Daoy (cell line): Measurements from ENCODE around the gene IFRD1. TPM values are rescaled to one million over a fixed set of nuclear protein-coding genes. Genes with fewer than 3 reads are reported as not detected.
"Not testable (repeated sequence)": the region's sequence is repeated elsewhere in the genome, so short reads cannot be mapped to it uniquely, and the experiment has no call there.

Experiments
- DNase-seq: peaks from one replicate; pipeline ENCODE4 v3.0.0-alpha.2; 2015; ENCODE audit warnings: low read depth
- total RNA-seq: library from RNA; depleted of rRNA; stranded (reverse); fragments of >200 nt; shearing (Covaris generic); gene quantifications from 2 replicates; pipeline ENCODE4 v1.2.3, GENCODE V29; 2014

Gene IFRD1
- total RNA-seq, 1 experiment from 2014 or later = 200 TPM

DNA sequence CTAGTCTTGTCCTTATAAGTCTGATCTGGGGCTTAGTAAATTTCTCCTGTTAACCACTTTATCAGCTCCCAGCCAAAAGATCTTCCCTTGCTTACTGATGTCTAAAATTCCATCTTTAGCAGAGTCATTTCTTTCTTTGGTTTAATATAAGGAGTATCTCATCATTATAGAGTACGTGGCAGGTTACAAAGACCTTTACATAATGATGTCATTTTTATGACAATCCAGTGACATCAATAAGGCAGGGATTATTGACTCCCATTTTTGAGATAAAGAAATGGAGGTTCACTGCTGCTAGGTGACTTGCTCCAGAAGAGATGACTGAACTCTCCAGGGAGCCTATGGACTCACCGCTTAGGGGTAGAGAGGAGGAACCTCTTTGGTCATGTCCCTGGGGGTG, 8.1 kb upstream of the IFRD1 start:
- DNase-seq = no peak

DNA sequence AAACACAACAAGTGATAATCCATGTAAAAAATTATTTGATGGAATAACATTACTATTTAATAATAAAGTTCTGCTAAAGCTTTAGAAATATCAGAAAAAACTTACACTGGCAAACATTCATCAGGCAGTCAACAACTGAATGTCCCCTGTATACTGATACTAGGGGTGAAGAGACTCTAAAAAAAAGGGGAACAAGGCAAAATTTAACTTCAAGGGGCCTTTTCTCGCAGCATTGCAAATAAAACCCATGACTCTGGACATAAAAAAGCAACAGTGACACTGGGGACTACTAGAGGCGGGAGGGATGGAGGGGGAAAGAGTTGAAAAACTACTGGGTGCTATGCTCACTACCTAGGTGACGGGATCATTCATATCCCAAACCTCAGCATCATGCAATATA, 5.8 kb upstream of the IFRD1 start:
- DNase-seq = no peak

DNA sequence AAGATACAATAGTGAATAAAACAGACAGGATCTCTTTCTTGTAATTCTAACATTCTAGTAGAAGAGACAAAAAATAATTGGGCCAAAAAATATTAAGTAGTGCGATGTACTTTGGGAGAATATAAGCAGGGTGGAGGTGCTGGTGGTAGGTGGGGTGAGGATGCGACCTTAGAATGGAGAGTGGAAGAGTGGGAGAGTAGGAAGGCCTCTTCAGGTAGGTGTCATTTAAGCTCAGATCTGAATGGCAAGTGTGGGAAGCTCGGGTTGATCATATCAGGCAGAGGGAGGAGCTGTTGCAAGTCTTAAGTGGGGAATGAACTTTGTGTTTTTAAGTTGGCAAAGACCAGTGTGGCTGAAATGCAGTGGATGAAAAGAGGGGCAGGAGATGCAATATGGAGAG, 3.8 kb upstream of the IFRD1 start:
- no peak for DNase-seq

DNA sequence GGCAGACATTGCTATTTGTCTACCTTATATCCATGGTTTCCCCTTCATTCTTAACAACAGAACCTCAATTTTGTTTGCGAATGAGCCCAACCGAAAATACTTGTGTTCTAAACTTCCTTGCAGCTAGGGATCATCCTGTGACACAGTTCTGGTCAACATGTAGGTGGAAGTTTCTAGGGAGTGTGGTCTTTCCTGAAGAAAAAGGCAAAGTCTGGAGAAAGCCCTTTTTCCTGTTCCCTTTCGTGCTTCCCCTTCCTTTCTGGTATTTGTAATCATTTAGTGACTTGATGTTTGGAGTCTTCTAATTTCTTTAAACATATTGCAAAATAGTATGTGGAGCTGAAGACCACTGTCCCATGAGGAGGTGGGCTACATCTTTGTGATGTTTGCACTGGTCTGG, 2.9 kb upstream of the IFRD1 start:
- DNase-seq = no peak

DNA sequence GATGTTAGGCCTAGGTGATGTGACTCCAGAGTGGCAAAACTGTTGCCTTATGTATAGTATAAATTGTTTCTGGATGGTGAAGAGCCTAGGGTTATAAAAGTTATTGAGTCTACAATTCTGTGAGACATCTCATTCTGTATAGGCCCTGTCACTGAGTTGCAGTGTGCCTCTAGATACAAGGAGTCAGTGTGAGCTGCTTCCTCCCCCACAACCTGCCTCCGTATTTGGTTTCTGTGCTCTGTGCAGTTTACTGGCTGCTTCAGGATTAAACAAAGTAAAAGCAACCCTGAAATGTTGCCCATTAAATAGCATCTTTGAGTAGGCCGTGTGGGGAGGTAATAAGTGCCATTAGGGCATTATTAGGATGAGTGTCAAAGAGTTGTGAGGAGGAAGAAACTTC, 1.9 kb upstream of the IFRD1 start:
- DNase-seq = no peak

DNA sequence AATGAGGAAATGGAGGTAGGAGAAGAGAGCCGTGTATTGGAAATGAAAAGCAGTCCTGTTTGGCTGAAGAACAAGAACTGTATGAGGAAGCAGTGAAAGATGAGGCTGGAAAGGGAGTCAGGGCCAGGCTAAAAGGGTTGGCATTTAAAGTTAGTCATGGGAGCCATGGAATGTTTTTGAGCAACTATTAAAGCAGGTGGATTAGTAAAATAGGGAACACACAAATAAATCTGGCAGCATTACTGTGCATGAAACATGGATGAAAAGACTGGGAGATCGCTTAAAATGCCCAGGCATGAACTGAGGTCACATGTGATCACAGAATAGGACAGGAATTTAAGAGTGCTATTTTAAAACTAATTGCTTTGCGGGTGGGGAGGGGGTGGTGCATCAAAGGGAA, 1.4 kb upstream of the IFRD1 start:
- DNase-seq = no peak

DNA sequence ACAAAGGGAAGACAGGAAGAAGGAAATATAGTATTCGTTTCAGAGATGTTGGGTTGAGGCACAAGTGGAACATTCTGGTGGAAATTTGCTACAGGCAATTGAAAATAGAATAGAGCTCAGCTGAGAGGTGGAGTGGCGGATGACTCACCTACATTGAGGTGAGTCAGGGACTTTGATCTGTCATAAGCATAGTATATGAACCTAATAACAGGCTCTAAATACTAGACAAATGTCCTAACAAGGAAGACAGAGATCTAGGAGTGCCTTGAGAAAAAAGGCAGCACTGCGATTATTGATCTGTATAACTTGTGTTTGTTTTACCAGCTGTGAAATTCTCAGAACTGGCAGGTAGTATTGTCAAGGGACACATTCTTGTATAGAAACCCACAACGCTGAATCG, 907 bp upstream of the IFRD1 start:
- peak; percentile 77 for DNase-seq

DNA sequence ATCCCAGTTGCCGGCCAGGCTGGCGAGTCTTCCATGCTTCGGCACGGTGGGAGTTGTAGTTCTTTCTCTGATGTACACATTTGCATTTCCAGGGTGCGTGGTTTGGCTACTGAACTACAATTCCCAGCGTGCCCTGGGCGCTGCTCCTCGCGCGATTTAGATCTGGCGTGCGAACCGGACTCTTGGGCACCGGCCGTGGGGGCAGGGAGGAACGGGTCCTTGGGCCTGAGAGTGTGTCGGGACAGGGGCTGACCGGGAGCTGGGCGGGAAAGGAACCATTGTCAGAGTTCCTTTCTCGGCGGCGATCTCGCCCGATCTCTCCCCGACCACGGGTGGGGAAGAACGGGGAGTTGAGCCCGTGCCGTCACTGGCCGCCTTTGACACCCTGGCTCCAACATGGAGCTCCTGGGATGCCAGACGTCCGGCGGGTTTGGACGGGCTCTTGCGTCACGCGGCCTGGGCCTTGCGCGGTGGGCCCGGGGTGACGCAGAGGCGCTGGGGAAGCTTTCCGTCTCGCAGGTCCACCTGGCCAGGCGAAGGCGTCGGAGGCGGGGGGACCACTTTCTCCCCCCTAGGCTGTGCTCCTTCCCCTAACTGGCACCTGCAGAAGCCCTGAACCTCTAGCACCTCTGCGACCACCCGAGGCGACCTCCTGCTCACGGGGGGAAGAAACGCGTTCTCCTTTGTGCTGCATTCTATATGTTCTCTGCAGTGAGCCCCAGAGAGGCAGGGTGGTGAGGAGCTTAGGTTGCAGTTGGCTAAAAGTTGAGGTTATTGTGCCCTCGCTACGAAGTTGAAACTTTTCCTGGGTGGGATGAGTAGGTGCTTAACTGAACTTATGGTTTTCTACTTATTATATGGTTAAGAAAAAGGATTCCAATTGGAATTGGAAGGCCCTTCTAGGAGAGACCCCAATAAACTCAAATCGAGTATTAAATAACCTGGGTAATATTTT, 824 bp downstream of the IFRD1 start:
- DNase-seq = peak; percentile 99

DNA sequence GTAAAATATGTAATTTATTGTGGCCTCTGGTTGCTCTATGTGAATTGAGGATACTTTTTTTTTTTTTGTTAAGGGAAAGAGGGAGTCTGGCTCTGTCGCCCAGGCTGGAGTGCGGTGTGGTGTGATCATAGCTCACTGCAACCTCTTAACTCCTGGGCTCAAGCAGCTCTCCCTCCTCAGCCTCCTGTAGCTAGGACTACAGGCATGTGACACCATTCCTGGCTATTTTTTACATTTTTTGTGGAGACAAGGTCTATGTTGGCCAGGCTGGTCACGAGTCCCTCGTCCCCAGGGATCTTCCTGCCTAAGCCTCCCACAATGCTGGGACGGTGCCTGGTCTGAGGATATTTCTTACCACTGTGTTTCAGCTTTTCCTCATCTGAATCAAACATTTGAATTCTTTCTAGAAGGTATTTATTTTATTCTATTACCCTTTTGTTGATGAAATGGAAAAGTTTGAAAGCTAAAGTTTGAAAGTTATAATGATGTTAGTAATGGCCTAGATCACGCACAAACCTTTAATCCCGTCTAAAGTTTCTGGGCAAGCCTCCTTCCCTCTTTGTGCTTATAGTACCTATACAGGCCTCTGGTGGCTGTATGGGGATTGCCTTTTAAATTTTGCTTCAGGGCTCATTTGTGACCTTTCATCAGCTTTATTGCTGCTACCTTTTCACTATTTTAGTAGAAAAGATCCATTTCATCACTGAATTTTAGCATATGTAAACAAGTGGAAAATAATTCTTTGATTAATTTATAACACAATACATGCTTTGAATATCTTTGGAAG, 2.0 kb downstream of the IFRD1 start:
- peak; percentile 57 for DNase-seq

DNA sequence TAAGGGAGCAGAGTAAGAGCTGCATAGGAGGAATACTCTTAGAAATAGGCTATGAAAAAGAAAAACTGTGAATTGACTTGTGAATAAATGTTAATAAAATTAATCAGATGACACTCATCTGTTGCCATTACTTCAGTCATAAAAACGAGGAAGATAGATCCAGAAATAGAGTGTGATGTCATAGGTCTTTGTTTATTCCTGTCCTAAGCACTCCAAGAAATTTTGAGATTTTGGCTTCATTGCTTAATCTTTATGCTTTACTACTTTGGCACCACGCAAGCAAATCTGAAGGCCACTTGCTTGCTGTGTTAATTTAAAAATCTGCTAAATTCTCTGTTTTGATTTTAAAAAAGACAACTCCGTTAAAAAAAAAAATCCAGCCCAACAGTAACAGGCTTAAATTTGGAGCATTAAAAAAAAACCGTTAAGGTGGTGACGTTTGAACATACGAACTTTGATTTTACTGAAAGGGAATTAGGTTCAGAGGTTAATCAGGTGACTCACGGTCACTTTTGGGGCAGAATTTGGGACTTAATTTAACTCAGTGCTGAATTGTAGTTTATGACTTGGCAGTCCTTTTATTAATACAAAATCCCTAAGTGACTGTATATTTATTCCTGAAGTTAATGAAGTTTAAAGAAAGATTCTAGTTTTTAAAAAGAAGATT, 3.4 kb downstream of the IFRD1 start:
- DNase-seq = no peak

DNA sequence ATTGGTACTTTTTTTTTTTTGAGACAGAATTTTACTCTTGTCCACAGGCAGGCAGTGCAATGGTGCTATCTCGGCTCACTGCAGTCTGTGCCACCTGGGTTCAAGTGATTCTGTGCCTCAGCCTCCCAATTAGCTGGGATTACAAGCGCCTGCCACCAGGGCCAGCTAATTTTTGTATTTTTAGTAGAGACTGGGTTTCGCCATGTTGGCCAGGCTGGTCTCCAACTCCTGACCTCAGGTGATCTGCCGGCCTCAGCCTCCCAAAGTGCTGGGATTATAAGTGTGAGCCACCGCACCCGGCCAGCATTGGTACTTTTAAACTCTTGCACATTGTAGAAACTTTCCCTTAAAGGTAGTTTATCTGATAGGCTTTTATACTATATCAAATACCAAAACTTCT, 3.9 kb downstream of the IFRD1 start:
- DNase-seq = not testable (repeated sequence)

DNA sequence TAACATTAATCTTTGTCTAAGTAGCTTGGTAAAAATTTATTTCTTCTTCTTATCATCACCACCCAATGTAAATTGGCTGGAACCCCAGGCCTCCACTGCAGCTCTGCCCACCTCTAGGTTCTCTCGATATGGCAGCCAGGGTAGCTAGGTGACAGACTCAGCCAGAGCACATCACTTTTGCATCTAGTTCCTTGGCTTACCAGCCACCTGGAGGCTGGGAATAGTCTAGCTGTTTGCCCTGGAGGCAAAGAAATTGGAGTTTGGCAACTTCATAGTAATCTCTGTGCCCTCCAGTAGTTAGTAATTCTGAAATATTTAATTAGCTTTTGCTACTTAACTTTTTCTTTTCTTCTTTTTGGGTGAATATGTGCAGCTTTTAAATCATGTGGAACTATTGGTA, 9.4 kb downstream of the IFRD1 start:
- DNase-seq = no peak

DNA sequence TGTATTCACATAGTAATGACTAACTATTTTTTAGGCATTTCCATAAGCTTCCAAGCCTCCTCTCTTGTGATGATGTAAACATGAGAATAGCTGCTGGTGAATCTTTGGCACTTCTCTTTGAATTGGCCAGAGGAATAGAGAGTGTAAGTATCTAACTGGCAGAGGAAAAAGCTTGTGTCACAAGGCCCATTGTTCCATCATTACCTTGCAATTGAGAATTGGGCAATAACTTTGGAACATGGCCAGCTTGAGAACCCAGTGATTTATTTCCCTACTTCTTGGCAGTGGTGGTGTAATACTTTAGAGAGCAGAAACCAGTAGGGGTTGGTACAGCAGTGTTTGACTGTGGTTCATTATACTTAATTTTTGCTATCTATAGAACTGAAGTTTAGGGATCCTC, 12.0 kb downstream of the IFRD1 start:
- DNase-seq = peak; percentile 24

DNA sequence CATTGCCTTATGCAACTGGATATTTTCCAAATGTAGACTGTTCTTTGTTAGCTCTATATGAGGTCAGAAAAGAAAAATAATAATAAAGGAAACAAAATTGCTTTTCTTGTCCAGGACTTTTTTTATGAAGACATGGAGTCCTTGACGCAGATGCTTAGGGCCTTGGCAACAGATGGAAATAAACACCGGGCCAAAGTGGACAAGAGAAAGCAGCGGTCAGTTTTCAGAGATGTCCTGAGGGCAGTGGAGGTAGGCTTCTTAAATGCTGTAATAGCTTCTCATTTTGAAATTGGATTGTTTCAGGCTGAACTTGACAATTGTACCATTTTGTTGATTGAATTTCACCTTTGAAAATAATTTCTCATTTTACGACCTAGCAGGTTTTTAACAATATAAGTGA, 17.6 kb downstream of the IFRD1 start:
- DNase-seq = no peak

DNA sequence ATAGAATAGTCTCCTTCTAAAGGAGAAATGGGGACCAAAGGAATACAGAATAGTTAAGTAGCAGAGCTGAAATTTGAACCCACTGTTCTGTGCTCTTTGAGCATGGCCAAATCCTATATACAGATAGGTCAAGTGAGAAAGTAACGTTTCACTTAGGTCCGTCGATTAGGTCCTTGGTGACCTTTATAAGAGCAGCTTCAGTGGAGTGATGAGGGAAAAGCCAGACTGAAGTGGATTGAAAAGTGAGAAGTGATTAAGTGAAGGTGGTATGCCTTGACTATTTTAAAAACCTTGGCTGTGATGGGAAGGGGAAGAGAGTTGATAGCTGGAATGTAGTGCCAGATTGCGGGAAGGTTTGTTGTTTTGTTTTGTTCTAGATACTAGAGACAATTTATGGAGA, 19.9 kb downstream of the IFRD1 start:
- DNase-seq = no peak

DNA sequence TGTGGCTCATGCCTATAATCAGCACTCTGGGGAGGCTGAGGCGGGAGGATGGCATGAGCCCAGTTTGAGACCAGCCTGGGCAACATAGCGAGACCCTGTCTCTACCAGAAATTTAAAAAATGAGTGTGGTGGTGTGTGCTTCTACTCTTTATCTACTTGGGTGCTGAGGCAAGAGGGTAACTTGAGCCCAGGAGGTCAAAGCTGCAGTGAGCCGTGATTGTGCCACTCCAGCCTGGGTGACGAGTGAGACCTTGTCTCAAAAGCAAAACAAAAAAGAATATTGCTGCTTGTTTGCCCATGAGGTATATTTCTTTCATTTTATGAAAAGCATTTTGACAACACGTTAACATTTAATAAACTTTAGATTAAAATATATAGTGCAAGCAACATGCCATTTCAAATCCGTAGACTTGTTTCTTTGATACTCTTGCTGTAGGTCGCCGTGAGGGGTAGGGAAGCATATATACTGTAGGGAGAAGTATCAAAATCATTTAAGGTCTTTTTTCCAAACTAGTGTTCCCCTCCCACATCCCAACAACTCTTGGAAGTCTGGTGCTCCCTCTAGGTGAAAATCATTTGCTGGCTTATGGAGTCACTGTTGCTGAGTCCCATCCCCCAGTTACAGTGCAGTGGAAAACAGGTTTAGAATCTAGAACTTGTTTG, 26.3 kb downstream of the IFRD1 start:
- DNase-seq = no peak

DNA sequence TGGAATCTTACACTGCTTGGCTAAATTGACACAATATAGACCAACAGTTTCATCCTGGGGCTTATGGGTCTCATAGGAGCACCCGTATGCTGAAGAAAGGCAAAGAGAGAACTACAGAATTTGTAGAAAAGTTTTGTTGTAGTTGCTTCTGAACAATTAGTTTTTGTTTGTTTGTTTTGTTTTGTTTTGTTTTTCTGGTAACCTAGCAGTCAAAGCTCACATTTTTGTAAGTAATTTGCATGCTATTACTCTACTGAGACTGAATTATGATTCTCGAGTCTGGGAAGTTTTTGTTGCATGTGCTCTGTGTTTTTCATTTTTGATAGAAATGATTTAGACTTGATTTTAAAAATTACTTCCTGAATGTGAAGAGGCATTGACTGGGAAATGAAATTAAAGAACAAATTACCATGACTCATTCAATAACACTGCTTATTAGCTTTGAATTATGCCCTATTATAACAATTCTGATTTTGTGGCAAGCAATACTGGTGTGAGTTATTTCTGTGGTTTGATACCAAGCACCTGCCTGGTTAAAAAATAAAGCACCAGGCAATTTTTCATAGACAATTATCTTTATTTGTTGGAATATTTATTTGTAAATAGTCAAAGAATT, 31.0 kb downstream of the IFRD1 start:
- DNase-seq = no peak

DNA sequence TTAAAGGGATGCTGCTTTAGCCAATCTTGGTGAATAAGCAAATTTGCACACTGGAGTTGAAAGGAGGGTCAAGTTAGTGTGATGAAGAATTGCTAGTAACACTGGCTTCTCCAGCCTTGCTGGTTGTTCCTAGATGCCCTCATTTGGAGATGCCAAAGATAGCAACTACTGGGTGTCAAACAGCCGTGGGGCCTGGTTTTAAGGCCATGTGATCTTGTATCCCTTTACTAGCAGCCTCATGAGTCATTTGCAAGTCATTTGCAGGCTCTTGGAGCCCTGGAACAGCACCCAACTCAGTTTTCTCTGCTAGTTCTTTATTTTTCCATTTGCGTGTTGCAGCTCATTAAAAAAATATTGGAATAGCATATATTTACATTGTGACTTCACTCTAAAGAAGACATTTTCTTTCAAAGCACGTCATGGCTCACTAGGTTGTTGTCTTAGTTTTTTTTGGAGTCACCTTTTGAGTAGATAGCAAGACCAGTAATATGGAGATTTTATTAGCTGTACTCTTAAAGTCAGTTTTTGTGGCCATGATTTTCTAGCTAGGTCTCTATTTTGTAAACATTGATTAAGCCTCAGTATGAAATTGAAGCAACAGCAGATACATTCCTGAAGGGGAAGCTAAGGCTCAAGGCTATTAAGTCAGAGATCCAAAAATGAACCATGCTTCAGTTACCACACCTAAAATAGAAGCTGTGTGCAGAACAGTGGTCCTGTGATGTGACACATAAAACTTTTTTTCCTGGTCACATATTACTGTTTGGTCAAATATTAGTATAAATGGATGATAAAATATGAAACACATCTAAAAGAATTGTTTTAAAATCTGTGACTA, 31.8 kb downstream of the IFRD1 start:
- DNase-seq = peak; percentile 91

DNA sequence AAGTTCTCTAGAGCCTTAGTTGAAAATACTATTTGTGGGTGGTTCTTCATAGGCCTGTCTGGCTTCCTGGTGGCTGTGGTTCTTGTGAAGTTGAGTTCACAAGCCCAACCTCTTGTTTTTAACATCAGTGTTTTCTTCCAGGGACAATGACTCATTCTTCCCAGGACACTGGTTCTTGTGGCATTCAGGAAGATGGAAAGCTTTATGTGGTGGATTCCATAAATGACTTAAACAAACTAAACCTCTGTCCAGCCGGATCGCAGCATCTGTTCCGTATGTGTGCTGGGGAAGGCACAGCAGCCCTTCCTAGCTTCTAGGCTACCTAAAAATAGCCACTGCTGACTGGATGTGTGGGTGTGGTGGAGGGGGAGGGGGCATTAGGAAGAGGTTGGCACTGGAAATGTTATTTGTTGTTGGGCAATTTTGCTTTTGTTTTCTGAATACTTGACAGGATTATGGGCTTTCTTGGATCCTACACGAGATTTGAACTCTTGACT, 34.5 kb downstream of the IFRD1 start:
- peak; percentile 75 for DNase-seq

DNA sequence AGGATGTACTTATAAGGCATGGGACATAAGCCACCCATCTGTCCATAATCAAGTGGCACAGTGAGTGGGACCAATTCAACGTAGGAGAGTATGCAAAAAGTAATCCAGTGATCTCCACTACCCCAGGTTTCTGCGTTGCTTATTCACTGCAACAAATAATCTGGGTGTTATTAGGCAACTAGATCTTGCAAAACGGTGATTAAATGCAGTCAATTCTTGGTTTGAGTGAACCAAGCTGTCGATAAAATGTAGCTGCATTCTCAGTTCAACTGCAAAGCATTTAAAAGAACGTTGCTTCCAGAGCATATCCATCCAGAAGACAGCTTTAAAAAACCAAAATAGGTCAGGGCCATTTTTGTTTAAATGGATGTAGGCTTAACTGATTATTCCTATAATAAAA, 35.5 kb downstream of the IFRD1 start:
- no peak for DNase-seq
